ENCODE results near the gene KCTD14. TPM values are rescaled to one million over a fixed set of nuclear protein-coding genes. Genes with fewer than 3 reads are reported as not detected.
"Not testable (repeated sequence)": the region's sequence is repeated elsewhere in the genome, so short reads cannot be mapped to it uniquely, and the experiment has no call there.

Gene KCTD14
- total RNA-seq, 2 donors from 2014 or later, result 8.6 to 12.8 TPM

DNA sequence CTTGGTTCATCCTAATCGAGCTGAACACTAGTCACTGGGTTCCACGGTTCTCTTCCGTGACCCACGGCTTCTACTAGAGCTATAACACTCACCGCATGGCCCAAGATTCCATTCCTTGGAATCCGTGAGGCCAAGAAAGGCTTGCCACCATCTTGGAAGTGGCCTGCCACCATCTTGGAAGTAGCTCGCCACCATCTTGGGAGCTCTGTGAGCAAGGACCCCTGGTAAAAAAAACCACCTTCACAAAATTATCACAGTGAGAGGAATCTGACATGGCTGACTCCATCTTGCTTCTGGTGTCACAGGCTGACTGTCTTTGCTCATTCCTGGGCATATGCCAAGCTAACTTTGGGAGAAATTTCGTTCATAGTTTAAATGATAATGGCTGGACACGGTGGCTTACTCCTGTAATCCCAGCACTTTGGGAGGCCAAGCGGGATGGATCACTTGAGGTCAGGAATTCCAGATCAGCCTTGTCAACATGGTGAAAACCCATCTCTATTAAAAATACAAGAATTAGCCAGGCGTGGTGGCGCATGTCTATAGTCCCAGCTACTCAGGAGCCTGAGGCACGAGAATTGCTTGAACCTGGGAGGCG lies 18.9 kb upstream of the KCTD14 start:
- WGBS, 2 experiments (ENCODE audit: insufficient coverage in 1 of 2, insufficient read length in 1 of 2), result 96 to 97% methylated on average over 8 to 14 of the region's 14 CpGs
- Mint-ChIP-seq H3K27ac (no peak overlapping the region), H3K4me1 (peaks cover 15% of the 10 kb centered on the region), H3K36me3 (ENCODE audit: low read depth) (no peaks in the 10 kb centered on the region), H3K9me3 (no peaks in the 10 kb centered on the region), H3K4me3 (no peak overlapping the region), H3K27me3 (ENCODE audit: insufficient read depth) (peaks cover 10% of the 10 kb centered on the region)
- TF ChIP-seq, protein P1, sequence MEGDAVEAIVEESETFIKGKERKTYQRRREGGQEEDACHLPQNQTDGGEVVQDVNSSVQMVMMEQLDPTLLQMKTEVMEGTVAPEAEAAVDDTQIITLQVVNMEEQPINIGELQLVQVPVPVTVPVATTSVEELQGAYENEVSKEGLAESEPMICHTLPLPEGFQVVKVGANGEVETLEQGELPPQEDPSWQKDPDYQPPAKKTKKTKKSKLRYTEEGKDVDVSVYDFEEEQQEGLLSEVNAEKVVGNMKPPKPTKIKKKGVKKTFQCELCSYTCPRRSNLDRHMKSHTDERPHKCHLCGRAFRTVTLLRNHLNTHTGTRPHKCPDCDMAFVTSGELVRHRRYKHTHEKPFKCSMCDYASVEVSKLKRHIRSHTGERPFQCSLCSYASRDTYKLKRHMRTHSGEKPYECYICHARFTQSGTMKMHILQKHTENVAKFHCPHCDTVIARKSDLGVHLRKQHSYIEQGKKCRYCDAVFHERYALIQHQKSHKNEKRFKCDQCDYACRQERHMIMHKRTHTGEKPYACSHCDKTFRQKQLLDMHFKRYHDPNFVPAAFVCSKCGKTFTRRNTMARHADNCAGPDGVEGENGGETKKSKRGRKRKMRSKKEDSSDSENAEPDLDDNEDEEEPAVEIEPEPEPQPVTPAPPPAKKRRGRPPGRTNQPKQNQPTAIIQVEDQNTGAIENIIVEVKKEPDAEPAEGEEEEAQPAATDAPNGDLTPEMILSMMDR (conservative IDR thresholded peaks at IDR 0.05), result no peak
- H3K27ac ChIP-seq (ENCODE audit: low read depth, low read length), result no peak overlapping the region
- no peaks in the 10 kb centered on the region for H3K36me3 ChIP-seq (ENCODE audit: control insufficient read depth, insufficient read depth, low read length)
- H3K27me3 ChIP-seq (ENCODE audit: control insufficient read depth, insufficient read depth, low read length, poor library complexity, severe bottlenecking), result no peaks in the 10 kb centered on the region
- H3K4me1 ChIP-seq (ENCODE audit: control insufficient read depth, insufficient read depth, low read length), result no peaks in the 10 kb centered on the region
- DNase-seq, result no peak
- H3K4me3 ChIP-seq (ENCODE audit: low read length), result no peak overlapping the region
- no peak overlapping the region for H3K9ac ChIP-seq (ENCODE audit: extremely low read depth, low read length, poor library complexity, severe bottlenecking)
- H3K9me3 ChIP-seq (ENCODE audit: control insufficient read depth, low read length), result no peaks in the 10 kb centered on the region

DNA sequence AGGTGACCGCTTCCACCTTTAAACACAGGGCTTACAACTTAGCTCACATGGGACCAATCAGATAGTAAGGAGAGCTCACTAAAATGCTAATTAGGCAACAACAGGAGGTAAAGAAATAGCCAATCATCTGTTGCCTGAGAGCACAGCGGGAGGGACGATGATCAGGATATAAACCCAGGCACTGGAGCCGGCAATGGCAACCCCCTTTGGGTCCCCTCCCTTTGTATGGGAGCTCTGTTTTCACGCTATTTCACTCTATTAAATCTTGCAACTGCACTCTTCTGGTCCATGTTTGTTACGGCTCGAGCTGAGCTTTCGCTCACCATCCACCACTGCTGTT lies 18.3 kb upstream of the KCTD14 start:
- H3K4me3 ChIP-seq (ENCODE audit: low read length); H3K9ac ChIP-seq (ENCODE audit: extremely low read depth, low read length, poor library complexity, severe bottlenecking); H3K36me3 ChIP-seq (ENCODE audit: control insufficient read depth, insufficient read depth, low read length); H3K4me1 ChIP-seq (ENCODE audit: control insufficient read depth, insufficient read depth, low read length); H3K36me3 Mint-ChIP-seq (ENCODE audit: low read depth); H3K9me3 ChIP-seq (ENCODE audit: control insufficient read depth, low read length); H3K27ac Mint-ChIP-seq; H3K27me3 ChIP-seq (ENCODE audit: control insufficient read depth, insufficient read depth, low read length, poor library complexity, severe bottlenecking); H3K9me3 Mint-ChIP-seq; H3K4me3 Mint-ChIP-seq; H3K27ac ChIP-seq (ENCODE audit: low read depth, low read length): not testable (repeated sequence)
- DNase-seq, result peak; percentile 63
- H3K27me3 Mint-ChIP-seq (ENCODE audit: insufficient read depth), result peaks cover 10% of the 10 kb centered on the region
- peaks cover 14% of the 10 kb centered on the region for H3K4me1 Mint-ChIP-seq
- 93 to 94% methylated on average over 8 of the region's 8 CpGs for whole genome bisulfite sequencing, 2 experiments (ENCODE audit: insufficient coverage in 1 of 2, insufficient read length in 1 of 2)

DNA sequence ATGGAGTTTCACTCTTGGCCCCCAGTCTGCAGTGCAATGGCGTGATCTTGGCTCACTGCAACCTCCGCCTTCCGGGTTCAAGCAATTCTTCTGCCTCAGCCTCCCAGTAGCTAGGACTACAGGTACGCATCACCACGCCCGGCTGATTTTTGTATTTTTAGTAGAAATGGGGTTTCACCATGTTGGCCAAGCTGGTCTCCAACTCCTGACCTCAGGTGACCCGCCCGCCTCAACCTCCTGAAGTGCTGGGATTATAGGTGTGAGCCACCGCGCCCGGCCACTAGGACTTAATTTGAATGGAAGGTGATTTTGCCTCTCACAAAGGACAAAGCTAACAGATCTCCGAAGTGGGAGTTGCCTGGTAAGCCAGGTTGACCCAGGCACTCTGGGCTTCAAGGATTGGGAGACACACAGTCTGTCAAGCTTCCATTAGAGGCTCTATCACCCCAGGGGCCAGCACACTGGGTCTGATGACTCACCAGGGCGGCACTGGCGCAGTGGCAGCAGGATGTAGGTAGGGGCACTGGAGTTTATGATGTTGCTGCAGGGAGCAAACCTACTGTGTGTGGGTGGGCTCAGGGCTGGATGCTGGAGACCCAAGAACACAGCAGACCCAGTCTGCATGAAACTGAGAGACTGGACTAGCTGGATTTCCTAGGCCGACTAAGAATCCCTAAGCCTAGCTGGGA lies 17.8 kb upstream of the KCTD14 start:
- TF ChIP-seq, protein P1 (conservative IDR thresholded peaks at IDR 0.05), result peak; percentile 41
- Mint-ChIP-seq H3K27me3 (ENCODE audit: insufficient read depth) (peaks cover 9% of the 10 kb centered on the region), H3K27ac (no peak overlapping the region), H3K36me3 (ENCODE audit: low read depth) (no peaks in the 10 kb centered on the region), H3K4me1 (peaks cover 10% of the 10 kb centered on the region), H3K4me3 (no peak overlapping the region), H3K9me3 (no peaks in the 10 kb centered on the region)
- no peak overlapping the region for H3K27ac ChIP-seq (ENCODE audit: low read depth, low read length)
- H3K36me3 ChIP-seq (ENCODE audit: control insufficient read depth, insufficient read depth, low read length), result no peaks in the 10 kb centered on the region
- H3K4me3 ChIP-seq (ENCODE audit: low read length), result no peak overlapping the region
- no peaks in the 10 kb centered on the region for H3K27me3 ChIP-seq (ENCODE audit: control insufficient read depth, insufficient read depth, low read length, poor library complexity, severe bottlenecking)
- no peak overlapping the region for H3K9ac ChIP-seq (ENCODE audit: extremely low read depth, low read length, poor library complexity, severe bottlenecking)
- DNase-seq, result peak; percentile 67
- H3K4me1 ChIP-seq (ENCODE audit: control insufficient read depth, insufficient read depth, low read length), result no peaks in the 10 kb centered on the region
- WGBS, 2 experiments (ENCODE audit: insufficient coverage in 1 of 2, insufficient read length in 1 of 2), result 93 to 95% methylated on average over 10 to 15 of the region's 15 CpGs
- no peaks in the 10 kb centered on the region for H3K9me3 ChIP-seq (ENCODE audit: control insufficient read depth, low read length)

All from endodermal cell (in vitro differentiated cells).